Spleen (tissue), 11 donors: ENCODE data around the gene FRS3. TPM values are rescaled to one million over a fixed set of nuclear protein-coding genes. Genes with fewer than 3 reads are reported as not detected.

Experiments used
- DNase-seq: peaks from one replicate; pipeline ENCODE4 v3.0.0-alpha.2; 2020
- H3K27ac ChIP-seq, 8 donors: fragments of 200-600 bp; sonication (generic) in 7 of 8; 1 replicate in 4 of 8; 2 replicates in 4 of 8; pipeline versions ENCODE4 v1.5.0 to v1.8.0; 2016 to 2021; ENCODE audit warnings: inconsistent platforms in 4 of 8, mild to moderate bottlenecking in 4 of 8, moderate library complexity in 1 of 8
- H3K27me3 ChIP-seq, 7 donors: fragments of 200-600 bp; sonication (generic) in 6 of 7; replicated peaks in 1 of 7; 1 replicate in 4 of 7; 2 replicates in 3 of 7; pipeline versions ENCODE4 v1.5.0 to v1.8.0; 2016 to 2021; ENCODE audit warnings: inconsistent platforms in 3 of 7, mild to moderate bottlenecking in 1 of 7
- H3K36me3 ChIP-seq, 6 donors: fragments of 200-600 bp; sonication (generic) in 5 of 6; 1 replicate in 4 of 6; 2 replicates in 2 of 6; pipeline versions ENCODE4 v1.5.0 to v1.8.0; 2016 to 2021; ENCODE audit warnings: inconsistent platforms in 2 of 6
- H3K4me1 ChIP-seq, 6 donors: fragments of 200-600 bp; sonication (generic) in 5 of 6; 1 replicate in 3 of 6; 2 replicates in 3 of 6; pipeline versions ENCODE4 v1.5.0 to v1.8.0; 2016 to 2021; ENCODE audit warnings: inconsistent platforms in 3 of 6
- H3K4me3 ChIP-seq, 8 donors: fragments of 200-600 bp; sonication (generic) in 7 of 8; 1 replicate in 4 of 8; 2 replicates in 4 of 8; pipeline versions ENCODE4 v1.5.0 to v1.8.0; 2016 to 2021; ENCODE audit warnings: inconsistent platforms in 4 of 8, mild to moderate bottlenecking in 4 of 8, moderate library complexity in 2 of 8
- H3K9me3 ChIP-seq, 8 donors: fragments of 200-600 bp; sonication (generic) in 7 of 8; 1 replicate in 4 of 8; 2 replicates in 4 of 8; pipeline versions ENCODE4 v1.5.0 to v1.8.0; 2016 to 2021; ENCODE audit warnings: inconsistent platforms in 4 of 8
- CTCF ChIP-seq, 11 experiments: fragments of 200-600 bp in 7 of 11; fragments of 450-650 bp in 4 of 11; sonication (generic) in 4 of 11; IDR thresholded peaks in 8 of 11; conservative IDR thresholded peaks in 3 of 11; 1 replicate in 7 of 11; 2 replicates in 4 of 11; pipeline versions ENCODE4 v1.4.0 to v1.8.0; 2016 to 2021; ENCODE audit warnings: antibody characterized with exemption in 11 of 11, inconsistent platforms in 4 of 11, mild to moderate bottlenecking in 1 of 11
- POLR2A ChIP-seq, 3 donors: fragments of 450-650 bp; IDR thresholded peaks; one replicate each; pipeline ENCODE4 v1.5.1; 2017; ENCODE audit warnings: antibody characterized with exemption in 3 of 3, mild to moderate bottlenecking in 1 of 3
- POLR2AphosphoS5 ChIP-seq, 3 donors: sonication (generic); formaldehyde crosslinking; IDR thresholded peaks; one replicate each; pipeline ENCODE4 v1.5.1; 2017; ENCODE audit warnings: antibody characterized with exemption in 3 of 3
- WGBS, 5 donors: extraction: QIAGEN DNeasy Blood & Tissue Kit in 3 of 5; methylation state at CpG; one replicate each; pipeline versions ENCODE4 v1.1.5 to v1.1.7; 2013 to 2018; 5-methylcytosine and 5-hydroxymethylcytosine counted together
- intact Hi-C: fragments of 100-400 bp; cut with DNase I; formaldehyde crosslinking; loops from one replicate; pipeline ENCODE4 v1.15.0; 2023; ENCODE audit warnings: low total_unique reads
- polyA plus RNA-seq, 3 donors: library from polyadenylated mRNA; stranded (reverse); fragments of 200-250 nt; gene quantifications; one replicate each; pipeline ENCODE4 v1.2.1, GENCODE V29; 2013
- total RNA-seq, 7 donors: library from RNA; depleted of rRNA in 3 of 7; stranded (reverse); fragments of >200 nt in 3 of 7; fragmentation: NEBNext Ultra II Directional in 4 of 7; extraction: Animal tissue kit (Norgen Biotek cat#: 25700) in 4 of 7; gene quantifications; one replicate each; pipeline versions ENCODE4 v1.1.0 to v1.2.1, GENCODE V29; 2016 to 2021
- donor health status: healthy with polysubstance abuse.
- donor health status: DM: no; HTN: no; CAD: no; lungs with moderate emphysema.
- donor health status: DM: no; HTN: no; CAD: no.
- donor health status: Bipolar disorder and iron deficiency.
- donor health status: healthy.
- donor health status: DM: no; HTN: no; CAD: no.
- donor health status: DM: yes; HTN: yes; CAD: no.

FRS3 gene
- total and polyA plus RNA-seq, 10 donors: 2.6 to 7.3 (median 6.0) TPM

DNA sequence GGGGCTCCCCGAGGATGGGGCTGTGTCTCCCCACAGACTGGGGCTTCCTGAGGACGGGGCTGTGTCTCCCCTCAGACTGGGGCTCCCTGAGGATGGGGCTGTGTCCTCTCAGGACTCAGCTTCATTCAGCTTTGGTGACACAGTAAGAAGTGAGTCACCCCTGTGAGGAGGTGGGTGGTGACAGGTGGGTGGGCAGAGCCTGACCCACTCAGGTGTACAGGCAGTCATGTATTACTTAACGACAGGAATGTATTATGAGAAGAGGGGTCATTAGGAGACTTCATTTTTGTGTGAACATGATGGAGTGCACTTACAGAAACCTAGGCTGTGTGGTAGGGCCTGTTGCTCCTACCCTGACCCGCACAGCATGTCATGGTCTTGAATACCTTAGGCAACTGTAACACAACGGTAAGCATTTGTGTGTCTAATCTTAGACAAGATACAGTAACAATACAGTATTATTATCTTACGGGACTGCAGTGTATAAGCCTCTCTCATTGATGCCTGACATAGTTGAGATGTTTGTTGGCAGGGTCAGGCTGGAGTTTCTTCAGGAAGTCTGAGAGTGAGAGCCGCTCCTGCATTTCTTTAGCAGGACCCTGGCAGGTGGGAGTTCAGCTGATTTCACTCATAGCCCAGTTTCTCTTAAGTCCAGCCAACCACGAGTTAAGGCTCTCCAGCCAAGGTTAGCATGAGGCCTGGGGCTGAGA, 21.6 kb downstream of the FRS3 start:
- TF ChIP-seq POLR2AphosphoS5 (IDR thresholded peaks at IDR 0.05): no peak
- no peak for TF ChIP-seq CTCF (IDR thresholded peaks at IDR 0.05 in 8 of 11, conservative IDR thresholded peaks at IDR 0.05 in 3 of 11)
- no peak for TF ChIP-seq POLR2A (IDR thresholded peaks at IDR 0.05)
- no peak overlapping the region for H3K4me3 ChIP-seq
- peaks cover 0 to 5% (median 0%) of the 10 kb centered on the region in 7 donors for H3K27me3 ChIP-seq
- WGBS, 5 donors: 74 to 89% (median 80%) methylated on average over 7 to 8 of the region's 8 CpGs
- no peak overlapping the region for H3K27ac ChIP-seq
- no peaks in the 10 kb centered on the region for H3K9me3 ChIP-seq
- intact Hi-C loops: no loop called here
- no peak for DNase-seq
- H3K4me1 ChIP-seq: no peaks in the 10 kb centered on the region
- no peaks in the 10 kb centered on the region for H3K36me3 ChIP-seq

GRCh38 chr6:41757271-41757670, 22.4 kb downstream of the FRS3 start:
- peaks cover 0 to 5% (median 0%) of the 10 kb centered on the region in 7 donors for H3K27me3 ChIP-seq
- intact Hi-C loops: no loop called here
- H3K4me1 ChIP-seq: no peaks in the 10 kb centered on the region
- no peaks in the 10 kb centered on the region for H3K9me3 ChIP-seq
- TF ChIP-seq CTCF (IDR thresholded peaks at IDR 0.05 in 8 of 11, conservative IDR thresholded peaks at IDR 0.05 in 3 of 11) (no peak), POLR2AphosphoS5 (IDR thresholded peaks at IDR 0.05) (no peak), POLR2A (IDR thresholded peaks at IDR 0.05) (no peak)
- DNase-seq: peak; percentile 40
- no peak overlapping the region for H3K4me3 ChIP-seq
- H3K36me3 ChIP-seq: no peaks in the 10 kb centered on the region
- WGBS, 5 donors: 81 to 94% (median 89%) methylated on average over 6 of the region's 6 CpGs
- H3K27ac ChIP-seq: no peak overlapping the region

- TF ChIP-seq CTCF (IDR thresholded peaks at IDR 0.05 in 8 of 11, conservative IDR thresholded peaks at IDR 0.05 in 3 of 11) (no peak), POLR2AphosphoS5 (IDR thresholded peaks at IDR 0.05) (no peak), POLR2A (IDR thresholded peaks at IDR 0.05) (no peak)
- Histone ChIP-seq H3K9me3 (no peaks in the 10 kb centered on the region), H3K4me3 (no peak overlapping the region), H3K36me3 (no peaks in the 10 kb centered on the region), H3K27ac (no peak overlapping the region), H3K27me3 (peaks cover 0 to 5% (median 0%) of the 10 kb centered on the region in 7 donors), H3K4me1 (no peaks in the 10 kb centered on the region)
- intact Hi-C loops: no loop called here
- DNase-seq: no peak
- 32 to 48% (median 45%) methylated on average over 7 to 13 of the region's 13 CpGs for WGBS, 5 donors
Observed at GRCh38 chr6:41756354-41756753, 23.3 kb downstream of the FRS3 start.

GRCh38 chr6:41755895-41756294, 23.8 kb downstream of the FRS3 start:
- 83 to 89% (median 85%) methylated on average over 4 of the region's 4 CpGs for WGBS, 5 donors
- Histone ChIP-seq H3K27me3 (peaks cover 0 to 5% (median 0%) of the 10 kb centered on the region in 7 donors), H3K4me3 (no peak overlapping the region), H3K4me1 (no peaks in the 10 kb centered on the region), H3K9me3 (no peaks in the 10 kb centered on the region), H3K27ac (no peak overlapping the region), H3K36me3 (no peaks in the 10 kb centered on the region)
- intact Hi-C loops: no loop called here
- no peak for DNase-seq
- TF ChIP-seq POLR2A (IDR thresholded peaks at IDR 0.05): no peak
- TF ChIP-seq POLR2AphosphoS5 (IDR thresholded peaks at IDR 0.05): no peak
- no peak for TF ChIP-seq CTCF (IDR thresholded peaks at IDR 0.05 in 8 of 11, conservative IDR thresholded peaks at IDR 0.05 in 3 of 11)
